HG03354 (cell line): ENCODE data around the gene RNF4.

Experiments
- ATAC-seq: cut with Tn5 transposase; IDR thresholded peaks from one replicate; pipeline ENCODE4 v1.9.1; 2021; ENCODE audit warnings: mild to moderate bottlenecking; ENCODE audit not compliant: unreplicated experiment, poor library complexity, severe bottlenecking

The RNF4 gene

DNA sequence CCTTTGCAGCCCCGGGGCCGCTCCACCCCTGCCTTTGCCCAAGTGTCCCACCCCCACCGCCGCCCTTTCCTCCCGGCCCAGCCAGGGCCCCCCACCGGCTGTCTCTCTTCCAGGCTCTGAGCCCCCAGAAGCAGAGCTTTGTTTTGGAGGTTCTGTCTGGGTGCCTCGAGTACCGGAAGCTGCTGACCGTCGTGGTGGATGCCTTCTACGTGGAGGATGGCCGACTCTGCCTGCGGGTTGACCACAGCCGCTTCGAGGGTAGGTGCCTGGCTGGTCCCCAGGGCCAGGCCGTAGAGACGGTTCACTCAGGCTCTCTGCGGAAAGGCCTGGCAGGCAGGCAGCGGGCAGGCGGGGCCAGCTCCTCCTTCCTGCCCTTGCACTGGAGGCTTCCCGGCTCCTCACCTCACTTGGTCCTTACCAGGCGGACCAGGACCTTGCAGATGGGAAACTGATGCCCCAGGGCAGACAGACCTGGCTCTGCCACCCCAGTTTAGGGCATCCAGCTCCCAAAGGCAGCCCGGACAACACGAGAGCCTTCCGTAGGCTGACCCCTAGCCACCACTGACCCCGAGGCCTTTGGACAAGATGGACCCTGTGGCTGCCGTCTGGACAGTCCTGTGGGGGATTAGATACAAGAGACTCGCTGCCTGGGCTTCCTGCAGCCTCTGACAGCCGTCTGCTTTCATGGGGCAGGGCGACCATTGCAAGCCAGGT lies 32.0 kb upstream of the RNF4 start:
- no peak for ATAC-seq

DNA sequence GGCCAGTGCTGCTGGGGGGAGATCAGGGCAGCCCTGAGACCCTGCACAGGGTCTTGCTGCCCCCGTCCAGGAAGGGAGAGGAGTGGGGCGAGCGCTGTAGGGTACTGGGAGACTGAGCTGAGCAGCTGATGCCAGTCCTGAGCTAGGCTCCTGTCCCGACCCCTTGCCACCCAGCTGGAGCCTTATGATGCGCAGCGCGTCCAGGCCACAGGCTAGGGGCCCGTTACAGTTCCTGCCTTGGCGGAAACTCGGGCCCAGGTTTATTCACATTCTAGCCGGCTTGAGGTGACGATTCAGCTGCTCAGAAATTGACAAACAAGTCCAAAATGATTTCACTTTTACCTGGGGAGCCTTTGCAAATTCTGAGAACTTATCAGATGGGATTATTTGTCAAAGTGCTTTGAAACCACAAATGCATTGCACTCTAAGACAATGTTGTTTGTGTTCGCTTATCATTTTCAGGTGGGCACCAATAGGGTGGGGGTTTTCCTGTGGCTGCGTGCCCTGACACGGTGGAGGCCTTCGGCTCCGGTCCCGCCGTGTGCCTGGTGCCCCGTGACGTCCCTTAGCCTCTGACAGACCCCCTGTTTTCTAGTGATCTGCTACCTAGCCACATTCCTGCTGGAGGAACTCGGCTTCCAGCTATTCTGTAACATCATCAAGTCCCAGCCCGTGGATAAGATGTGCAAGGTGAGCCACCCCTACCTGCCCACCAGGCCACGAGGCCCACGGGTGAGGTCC lies 31.3 kb upstream of the RNF4 start:
- ATAC-seq = no peak

DNA sequence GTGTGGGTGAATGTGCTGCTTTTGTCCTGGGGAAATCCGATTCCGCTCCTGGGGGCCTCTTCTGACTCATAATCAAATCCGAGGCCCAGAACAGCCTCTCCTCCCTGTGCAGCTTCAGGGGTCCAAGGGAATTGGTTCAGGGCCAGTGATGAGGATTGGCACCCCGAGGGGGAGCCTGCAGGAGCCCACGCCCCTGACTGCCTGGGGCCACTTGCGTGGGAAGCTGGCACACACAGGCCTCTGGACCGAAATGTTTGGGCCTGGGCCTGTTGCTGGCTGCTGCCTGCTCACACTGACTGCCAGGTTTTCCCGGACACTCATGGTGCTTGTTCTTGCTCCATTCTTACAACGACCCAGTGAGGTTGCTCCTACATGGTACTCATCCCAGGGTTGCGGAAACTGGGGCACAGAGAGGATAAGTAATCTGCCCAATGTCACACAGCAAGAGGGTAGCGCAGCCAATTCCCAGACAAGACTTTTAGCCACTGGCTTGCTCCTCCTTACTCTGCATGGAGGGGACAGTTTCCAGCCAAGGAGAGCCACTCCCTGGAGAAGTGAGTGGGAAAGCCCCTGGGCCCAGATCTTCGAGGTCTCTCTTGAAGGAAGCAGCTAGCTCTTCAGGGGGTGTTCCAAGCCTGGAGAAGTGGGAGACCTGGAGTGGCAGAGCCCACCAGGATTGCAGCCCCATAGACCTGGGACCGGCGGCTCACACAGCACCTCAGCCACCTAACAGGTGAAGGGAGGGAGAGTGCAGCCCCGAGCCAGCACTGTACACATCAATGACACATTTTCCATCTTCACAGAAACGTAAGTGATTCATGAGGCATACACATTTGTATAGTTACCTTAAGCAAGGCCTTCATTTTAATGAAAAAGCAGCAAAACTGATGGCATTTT lies 29.8 kb upstream of the RNF4 start:
- ATAC-seq = no peak

DNA sequence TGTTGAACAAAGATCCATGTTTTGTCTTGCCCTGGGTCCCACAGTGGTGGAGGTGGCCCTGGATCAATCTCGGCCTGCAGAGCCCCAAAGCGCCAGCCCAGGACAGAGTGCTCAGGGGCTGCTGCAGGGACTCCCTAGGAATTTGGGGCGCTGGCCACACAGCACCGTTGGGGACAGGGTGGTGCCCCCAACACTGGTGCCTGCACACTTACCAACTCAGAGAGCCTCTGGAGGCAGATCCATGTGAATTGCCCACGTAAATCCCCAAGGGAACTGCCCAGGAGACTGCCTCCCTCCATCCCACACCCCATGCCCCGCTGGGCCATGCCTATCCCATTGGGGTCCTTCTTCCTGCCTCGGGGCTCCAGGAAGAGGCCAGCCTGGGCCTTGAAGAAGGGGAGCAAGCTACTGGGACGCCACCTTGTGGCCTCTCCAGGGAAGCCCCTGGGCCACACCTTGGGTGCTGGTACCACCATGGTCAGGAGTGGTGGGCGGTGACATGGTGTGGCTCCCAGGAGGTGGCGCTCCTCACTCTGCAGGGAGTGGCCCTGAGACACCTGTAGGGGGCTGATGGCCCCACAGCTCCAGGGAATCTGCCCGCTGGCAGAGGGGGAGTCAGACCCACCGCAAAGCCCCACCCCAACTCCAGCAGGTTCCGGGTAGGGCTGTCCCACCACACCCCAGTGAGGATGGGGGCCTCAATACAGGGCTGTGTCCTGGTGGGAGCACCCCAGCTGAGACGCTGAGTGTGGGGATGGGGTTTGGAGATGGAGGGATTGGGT lies 27.3 kb upstream of the RNF4 start:
- peak; percentile 89 for ATAC-seq

DNA sequence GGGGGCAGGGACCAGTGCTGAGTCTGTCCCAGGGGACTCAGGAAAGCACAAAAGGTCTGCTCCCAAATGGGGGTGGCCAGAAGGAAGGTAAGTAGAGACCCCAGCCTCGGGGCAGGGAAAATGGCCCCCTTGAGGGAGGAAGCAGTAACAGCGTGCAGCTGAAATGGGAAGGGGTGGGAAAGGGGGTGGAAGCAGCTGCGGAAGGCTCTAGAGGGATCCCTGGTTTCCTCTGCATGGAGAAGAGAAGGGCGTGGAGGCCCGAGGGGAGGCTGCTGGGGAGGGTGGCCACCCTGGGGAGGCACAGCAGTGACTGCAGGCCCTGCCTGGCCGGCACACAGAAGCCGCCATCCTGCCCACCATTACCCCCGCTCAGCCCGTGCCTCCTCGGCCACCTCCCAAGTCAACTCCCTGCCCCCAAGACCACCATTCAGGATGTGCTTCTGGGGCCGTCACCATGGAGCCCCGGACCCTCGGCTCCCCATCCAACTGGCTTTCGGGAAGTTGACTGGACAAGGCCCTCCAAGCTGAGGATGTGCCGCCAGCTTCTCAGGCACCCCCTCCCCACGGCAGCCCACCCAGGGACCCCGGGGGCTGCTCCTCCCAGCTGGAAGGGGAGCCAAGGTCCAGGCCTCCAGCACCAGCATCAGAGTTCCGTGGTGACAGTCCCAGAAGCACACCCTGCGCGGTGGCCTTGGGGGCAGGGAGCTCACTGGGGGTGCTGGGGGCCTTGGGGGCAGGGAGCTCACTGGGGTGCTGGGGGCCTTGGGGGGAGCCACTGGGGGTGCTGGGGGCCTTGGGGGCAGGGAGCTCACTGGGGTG lies 26.5 kb upstream of the RNF4 start:
- no peak for ATAC-seq

DNA sequence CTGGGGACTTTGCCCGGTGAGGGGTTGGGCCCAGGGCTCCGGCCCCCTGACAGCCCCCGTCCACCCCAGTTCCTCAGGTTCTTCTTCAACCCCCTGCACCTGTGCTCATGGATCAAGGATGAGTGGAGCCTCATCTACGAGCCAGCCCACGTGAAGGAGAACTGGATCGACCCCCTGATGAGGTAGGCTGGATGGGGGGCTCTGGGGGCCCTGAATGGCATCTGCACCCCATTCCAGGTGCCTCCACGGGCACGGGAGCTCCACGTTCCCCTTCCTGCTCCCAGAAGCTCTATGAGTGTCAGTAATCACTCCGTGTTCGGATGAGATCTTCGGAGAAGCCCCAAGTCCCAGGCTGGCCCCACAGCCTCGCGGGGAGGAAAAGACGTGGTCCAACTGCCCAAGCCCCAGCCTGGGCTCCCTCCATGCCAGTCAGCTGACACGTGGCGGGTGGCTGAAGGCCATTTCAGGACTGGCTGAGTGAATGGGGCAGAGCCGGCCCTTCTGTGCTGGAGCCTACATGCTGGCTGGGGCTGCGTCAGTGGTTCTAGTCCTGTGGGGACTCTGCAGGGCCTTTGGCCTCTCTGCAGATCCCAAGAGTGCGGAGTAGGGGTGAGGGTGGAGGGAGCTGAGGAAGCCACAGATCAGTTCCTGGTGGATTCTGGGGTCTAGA lies 25.7 kb upstream of the RNF4 start:
- ATAC-seq = no peak

DNA sequence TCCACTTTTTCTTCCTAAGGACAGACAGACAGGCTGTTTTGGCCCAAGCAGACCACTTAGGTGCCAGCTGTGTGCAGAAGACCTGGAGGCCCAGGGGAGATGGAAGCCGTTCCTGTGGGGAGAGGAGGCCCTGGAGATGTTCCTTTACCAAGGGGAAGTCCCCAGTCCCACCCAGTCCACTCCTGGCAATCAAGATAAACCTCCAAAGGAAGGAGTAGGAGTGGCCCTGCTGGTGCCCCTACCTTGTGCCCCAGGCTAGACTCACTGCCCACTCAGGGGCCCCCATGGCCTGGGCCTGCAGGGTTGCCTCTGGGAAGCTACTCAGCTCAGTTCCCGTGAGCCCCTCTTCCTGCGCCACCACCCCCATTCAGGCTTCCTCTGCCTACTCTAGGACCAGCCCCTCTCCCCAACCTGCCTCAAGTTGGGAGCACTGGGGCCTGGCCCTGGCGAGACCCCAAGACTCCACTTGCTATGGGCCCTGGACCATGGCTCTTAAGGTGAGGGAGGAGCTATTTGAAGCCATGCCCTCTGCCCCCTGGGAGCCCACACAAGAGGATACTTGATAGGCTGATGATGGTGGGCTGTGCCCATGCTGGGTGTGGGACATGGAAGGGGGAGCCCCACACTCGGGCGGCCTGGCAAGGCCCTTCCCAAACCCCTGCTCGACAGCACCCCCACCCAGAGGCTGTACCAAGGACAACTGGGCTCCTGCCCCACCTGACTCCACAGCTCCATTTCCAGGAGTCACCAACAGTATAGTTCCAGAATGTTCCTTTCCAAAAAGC lies 24.8 kb upstream of the RNF4 start:
- no peak for ATAC-seq

DNA sequence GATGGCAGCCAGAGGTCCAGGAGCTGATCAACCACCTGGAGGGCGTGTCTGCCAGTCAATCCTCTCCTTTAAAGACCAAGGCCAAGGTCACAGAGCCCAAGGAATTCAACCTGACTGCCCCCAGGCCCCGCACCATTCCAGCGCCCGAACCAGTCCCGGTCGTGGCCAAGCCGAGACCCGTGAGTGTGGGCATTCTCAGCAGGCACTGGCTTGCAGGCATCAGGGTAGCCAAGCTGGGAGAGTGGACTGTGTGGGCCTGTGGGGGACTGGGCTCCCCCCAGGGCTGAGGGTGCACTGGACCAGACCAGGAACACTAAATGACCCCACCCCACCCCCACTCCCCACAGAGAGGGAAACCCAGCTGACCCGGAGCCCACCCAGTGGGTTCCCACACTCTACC lies 23.8 kb upstream of the RNF4 start:
- ATAC-seq = no peak

DNA sequence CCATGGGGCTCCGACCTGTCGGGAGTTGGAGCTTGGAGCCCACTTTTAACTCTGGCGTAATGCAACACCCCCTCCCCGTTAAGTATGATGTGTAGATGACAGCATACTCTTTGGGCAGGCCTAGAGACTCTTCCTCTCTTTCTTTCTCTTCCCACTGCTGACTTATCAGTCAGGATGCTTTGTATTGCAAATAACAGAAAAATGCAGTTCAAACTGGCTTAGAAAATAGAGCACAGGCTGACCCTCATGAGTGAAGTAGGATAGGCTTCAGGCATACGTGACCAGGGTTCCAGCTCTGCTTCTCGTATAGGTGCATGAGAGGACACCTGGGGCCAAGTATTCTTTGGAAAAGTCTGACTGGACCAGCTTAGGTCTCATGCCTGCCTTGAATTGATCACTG lies 23.3 kb upstream of the RNF4 start:
- ATAC-seq = no peak

DNA sequence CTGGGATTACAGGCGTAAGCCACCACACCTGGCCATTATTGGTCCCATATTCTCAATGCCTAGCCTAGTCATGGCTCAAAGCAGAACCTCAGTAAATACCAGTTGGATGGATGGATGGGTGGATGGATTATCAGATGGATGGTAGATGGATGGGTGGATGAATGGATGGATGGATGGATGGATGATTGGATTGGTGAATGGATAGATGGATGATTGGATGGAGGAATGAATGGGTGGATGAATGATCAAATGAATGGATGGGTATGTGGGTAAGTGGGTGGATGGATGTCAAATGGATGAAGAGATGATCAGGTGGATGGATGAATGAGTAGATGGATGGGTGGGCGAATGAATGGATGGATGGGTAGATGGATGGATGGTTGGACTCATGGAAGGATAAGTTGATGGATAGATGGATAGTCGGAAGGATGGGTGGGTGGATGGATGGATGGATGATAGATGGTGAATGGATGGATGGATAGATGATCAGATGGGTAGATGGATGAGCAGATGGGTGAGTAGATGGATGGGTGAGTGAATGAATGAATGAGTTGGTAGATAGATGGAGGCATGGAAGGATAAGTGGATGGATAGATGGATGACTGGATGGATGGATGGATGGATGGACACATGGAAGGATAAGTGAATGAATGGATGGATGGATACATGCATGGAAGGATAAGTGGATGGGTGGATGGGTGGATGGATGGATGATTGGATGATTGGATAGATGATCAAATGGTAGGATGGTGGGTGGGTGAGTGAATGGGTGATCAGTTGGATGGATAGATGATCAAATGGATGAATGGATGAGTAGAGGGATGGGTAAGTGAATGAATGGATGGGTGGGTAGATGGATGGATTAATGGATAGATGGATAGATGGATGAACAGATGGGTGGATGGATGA lies 22.0 kb upstream of the RNF4 start:
- no peak for ATAC-seq

DNA sequence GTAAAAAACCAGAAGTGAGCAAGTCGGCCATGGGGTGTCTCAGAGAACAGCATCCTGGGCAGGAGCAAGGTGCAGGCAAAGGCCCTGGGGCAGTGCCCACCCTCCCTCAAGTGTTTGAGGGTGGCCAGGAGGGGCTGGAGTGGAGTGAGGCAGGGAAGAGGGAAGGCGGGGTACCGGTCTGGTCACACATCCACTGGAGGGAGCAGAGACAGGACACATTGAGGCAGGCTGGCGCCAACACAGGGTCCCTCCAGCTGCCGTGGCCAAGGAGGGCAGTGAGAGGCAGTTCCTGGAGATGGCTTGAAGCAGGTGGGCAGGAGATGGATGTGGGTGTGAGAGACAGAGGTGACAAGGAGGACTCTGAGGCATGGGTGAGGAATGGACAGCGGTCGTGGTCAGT lies 20.3 kb upstream of the RNF4 start:
- ATAC-seq = no peak

DNA sequence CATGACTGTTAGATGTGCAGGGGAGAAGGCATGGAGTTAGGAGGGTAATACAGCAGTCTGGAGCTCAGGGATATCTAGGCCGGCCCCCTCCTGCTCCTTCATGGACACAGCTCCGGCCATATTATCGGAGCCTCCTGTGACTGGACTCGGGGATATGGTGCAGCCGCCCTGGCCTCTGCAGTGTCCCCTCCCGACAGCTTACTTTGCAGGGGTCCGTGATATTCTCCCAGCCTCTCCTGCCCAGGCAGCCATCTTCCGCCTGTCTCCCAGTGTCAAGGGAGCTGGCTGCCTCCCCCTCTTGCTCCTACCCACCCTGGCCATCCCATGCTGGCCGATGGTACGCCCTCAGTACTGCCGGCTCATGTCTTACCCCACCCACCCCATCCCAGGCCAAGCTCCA lies 19.9 kb upstream of the RNF4 start:
- no peak for ATAC-seq

DNA sequence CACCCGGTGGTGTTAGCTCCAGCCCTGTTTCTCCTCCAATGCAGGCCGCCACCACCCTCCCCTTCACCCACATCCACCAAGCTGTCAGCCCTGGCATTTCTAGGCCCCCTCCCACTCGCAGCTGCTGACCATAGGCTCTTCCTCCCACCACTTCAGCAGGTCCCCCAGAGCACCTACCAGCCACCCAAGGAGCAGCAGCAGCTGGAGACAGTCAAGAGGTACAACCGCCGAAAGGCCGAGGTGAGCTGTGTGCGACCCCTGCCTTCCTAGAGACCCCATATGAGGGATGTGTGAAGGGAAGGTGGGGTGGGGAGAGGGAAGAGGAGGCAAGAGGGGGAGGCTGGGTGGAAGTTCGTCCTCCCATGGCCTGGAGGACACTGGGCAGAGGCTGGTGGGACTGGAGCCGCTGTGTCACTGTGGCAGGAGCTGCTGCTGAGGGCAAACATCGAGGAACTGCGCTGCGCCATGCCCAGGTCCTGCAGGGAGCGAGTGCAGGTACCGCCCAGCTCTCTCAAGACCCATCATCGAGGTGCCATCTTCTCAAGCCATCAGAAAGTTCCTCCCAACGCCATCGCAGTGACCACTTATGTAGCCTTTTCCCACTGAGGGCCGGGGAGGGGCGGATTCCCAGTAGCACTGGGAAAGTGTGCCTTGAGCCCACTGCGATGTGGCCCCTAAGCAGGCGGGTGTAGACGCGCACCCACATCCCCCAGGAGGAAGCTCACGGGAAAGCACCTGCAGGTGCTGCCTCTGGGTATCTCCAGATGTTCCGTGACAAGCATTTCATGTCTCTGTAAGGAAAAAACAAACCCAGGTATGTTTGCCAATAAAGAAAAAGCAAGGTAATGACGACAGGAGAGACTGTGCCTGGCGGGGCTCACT lies 19.2 kb upstream of the RNF4 start:
- no peak for ATAC-seq

DNA sequence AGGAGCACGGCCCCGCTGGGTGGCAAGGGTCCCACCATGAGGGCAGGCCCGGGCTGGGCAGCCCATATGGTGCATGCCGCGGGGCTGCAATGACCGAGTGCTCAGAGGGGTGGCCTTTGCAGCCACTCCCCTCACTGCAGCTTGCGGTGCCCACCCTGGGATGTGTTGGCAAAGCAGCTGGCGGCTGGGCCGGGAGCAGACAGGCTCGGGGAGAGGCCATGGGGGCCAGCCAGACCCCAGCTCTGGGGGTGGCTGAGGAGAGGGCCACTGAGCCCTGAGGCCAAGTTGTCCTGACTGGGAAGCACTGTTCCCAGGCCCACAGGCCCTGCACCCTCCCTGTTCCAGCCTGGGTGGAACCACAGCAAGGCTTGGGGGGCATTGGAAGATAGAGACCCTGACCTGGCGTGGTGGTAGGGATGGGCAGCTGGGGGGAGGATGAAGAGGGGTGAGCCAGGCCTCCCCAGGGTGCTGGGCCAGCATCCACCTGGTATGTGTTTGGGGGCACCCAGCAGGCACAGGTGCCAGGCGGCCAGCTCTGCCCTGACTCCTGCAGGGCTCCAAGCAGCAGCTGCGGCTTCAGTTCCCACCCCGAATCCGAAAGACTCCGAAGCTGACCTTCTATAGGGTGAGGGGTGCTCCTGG lies 18.4 kb upstream of the RNF4 start:
- no peak for ATAC-seq

DNA sequence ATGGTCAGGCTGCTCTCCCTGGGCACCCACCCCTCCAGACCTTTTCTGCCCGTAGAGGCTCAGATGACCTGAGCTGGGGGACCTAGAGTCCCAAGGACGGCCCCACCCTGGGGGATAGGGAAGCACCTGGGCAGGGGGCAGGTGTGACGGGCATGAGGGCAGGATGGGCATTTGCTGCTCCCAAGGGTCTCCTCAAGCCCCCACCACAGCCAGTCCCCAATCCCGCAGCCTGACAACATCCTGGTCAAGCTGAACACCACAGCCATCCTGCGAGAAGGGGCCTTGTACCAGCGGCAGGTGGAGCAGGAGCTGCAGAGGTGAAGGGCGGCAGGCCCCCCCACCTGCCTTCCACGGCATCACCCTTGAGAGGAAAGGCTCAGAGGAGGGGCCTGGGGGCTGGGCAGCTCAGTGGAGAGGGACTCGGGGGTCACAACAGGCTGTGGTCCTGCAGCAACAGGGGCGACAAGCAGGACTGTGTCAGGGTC lies 17.8 kb upstream of the RNF4 start:
- ATAC-seq = no peak
